HG02759 (cell line): ENCODE data around the gene KRT78.

Experiments
- ATAC-seq: cut with Tn5 transposase; IDR thresholded peaks from one replicate; pipeline ENCODE4 v1.9.1; 2021; ENCODE audit warnings: mild to moderate bottlenecking, moderate library complexity; ENCODE audit not compliant: unreplicated experiment

The KRT78 gene

DNA sequence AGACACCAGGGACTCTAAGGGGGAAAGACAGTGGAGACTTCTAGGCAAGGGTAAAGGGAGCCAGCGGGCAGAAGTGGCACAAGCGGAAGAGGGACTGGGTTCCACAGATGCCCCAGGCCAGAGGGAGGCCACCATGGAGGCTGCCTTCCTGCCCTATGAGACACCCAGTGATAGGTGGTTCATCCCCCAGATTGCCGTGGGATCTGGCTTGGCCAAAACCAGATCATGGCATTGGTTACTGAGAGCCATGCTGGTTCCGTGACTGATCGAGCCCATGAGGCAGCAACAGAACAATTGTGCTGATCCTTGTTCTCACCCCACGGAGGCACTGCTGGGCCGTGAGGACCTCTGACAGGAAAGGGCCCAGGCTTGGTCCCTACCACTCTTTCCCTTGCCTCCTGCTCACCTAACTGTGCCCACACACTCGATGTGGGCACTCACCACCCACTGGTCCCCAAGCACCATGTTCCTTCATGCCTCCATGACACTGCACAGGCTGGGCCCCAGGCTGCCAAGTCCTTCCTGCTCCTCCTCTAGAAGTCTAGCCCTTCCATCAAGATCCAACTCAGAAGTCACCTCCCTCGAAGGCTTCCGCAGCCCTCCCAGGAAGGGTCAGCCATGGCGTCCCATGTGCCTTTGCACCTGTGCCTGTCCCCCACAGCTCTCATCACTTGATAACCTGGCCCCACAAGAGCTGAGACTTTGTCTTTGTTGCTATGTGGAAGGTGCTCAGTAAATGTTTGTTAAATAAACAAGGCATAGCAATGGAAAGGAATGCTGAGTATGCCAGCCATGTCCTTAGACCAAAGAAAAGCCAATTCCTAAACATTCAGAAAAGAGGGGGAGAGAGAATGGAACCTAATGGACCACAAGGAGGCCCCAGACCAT lies 21.9 kb downstream of the KRT78 start:
- no peak for ATAC-seq

GRCh38 chr12:52825961-52826360 lies 22.8 kb downstream of the KRT78 start:
- ATAC-seq = no peak

- no peak for ATAC-seq
Measured at GRCh38 chr12:52824741-52825410, 23.9 kb downstream of the KRT78 start.

DNA sequence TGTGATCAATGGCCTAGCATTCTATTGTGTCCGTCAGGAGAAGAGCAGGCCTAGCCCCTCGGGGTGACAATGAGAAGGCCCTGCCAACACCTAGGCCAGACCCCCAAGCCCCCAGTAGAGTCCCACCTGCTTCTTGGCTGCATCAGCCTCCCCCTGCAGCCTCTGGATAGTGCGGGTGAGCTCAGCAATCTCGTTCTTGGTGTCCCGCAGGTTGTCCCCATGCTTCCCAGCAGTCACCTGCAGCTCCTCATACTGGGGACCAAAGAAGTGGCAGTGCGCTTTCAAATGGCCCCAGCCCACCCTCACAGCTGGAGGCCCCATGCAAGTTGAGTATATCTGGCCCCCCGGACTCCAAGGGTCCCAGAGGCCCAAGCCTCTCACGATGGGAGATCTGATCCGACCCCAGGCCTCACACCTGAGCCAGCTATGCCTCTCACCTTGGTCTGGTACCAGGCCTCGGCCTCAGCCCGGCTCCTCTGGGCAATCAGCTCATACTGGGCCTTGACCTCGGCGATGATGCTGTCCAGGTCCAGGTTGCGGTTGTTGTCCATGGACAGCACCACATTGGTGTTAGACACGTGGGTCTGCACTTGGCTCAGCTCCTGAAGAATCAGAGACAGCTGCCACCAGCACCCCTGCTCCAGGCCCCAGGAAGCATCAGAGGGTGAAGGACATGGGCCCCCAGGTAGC lies 24.9 kb downstream of the KRT78 start:
- no peak for ATAC-seq

- ATAC-seq = no peak
Measured at GRCh38 chr12:52822771-52823510, 25.9 kb downstream of the KRT78 start.

GRCh38 chr12:52821826-52822660 lies 26.8 kb downstream of the KRT78 start:
- no peak for ATAC-seq

- no peak for ATAC-seq
Measured at GRCh38 chr12:52821071-52821730, 27.6 kb downstream of the KRT78 start.

GRCh38 chr12:52820521-52820920 lies 28.3 kb downstream of the KRT78 start:
- no peak for ATAC-seq

GRCh38 chr12:52819731-52820510 lies 28.9 kb downstream of the KRT78 start:
- no peak for ATAC-seq

DNA sequence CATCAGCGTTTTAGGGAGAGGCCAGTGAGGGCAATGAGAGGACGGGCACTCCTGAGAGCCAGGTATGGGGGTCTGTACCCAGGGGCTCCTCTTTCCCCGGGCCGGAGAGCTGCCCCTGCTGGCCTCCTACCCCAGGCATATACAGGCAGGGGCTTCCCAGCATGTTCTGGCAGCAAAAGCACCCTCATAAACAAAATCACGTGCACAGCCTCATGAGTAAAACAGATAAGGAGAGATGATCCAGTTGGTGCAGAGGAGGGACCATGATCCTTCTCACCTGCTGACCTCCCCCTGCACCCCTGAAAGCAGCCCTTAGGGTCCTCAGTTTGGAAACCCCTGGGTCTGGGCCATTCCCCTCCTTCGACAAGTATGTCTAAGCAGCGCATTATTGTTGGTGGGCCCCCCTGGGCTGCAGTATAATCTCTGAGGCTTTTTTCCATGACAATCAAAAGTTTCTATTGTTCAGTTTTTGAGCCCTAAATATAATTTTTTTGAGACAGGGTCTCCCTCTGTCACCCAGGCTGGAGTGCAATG lies 29.8 kb downstream of the KRT78 start:
- ATAC-seq = no peak

DNA sequence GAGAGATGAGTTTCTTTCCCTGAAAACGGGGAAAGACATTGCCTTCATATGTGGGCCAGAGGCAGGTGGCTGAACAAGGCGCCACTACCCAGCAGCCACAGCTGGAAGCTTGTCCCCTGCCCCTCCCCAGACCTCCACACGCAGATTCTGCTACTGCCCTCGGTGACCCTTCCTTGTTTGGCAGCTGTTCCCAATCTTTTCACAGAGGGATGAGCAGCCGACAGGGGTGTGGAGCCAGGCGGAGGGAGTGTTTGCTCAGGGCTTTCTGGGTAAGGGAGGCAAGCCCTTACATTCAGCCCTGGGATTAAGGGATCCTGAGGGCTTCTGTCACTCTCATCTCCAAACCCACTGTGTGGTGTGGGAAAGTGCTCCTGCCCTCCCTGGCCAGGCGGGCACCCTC lies 30.4 kb downstream of the KRT78 start:
- ATAC-seq = no peak

GRCh38 chr12:52817699-52818238 lies 31.0 kb downstream of the KRT78 start:
- no peak for ATAC-seq

- ATAC-seq = no peak
Measured at GRCh38 chr12:52817003-52817698, 31.6 kb downstream of the KRT78 start.

DNA sequence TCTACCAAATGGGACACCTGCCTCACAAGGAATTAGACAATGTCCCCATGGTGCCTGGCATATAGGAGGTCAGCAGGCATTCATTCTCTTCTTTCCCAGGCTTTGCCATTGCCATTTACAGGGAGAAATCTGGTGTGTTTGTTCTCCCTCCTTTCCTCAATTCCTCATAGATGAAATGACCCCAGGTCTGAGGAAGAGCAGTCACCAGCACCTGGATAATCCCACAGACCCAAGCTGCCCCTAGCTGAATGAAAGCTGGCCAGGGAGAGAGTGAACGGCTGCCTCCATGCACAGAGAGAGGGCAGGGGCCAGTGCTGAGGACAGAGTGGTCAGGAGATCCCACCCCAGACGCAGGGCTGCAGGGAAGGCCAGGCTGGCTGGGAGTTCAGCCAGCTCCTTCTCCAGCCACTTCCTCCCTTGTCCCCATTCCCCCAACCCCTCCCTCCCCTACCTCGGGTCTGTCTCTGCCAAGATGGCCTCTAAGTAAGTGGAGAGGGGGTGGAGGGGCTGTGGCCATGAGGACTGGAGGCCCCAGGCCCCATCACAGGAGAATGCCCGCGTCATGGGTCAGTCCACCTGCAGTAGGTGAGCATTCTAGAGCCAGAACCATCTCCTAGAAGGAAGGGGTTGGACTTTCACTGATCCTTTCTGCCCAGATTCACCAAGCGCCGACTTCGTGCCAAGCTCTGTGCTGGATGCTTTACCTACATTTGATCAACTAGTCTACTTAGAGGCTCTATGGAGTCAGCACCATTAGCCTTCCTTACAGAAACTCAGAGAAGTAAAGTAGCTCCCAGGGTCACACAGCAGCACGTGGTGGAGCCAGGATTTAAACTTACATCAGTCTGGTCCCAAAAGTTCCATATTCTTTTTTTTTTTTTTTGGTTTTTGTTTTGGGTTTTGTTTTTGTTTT lies 32.9 kb downstream of the KRT78 start:
- ATAC-seq = no peak

DNA sequence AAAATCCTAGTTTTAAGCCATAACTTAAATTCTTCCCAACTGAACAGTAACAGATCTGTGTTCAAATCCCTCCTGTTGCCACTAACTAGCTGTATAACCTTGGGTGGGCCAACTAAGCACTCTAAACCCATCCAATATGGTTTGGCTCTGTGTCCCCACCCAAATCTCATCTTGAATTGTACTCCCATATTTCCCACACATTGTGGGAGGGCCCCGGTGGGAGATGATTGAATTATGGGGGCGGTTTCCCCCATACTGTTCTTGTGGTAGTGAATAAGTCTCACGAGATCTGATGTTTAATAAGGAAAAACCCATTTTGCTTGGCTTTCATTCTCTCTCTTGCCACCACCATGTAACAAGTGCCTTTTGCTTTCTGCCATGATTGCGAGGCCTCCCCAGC lies 33.6 kb downstream of the KRT78 start:
- no peak for ATAC-seq

- ATAC-seq = no peak
Measured at GRCh38 chr12:52814710-52815155, 34.1 kb downstream of the KRT78 start.
